Esophagus muscularis mucosa (tissue), 4 donors: ENCODE results near the gene CALML3. TPM values are rescaled to one million over a fixed set of nuclear protein-coding genes. Genes with fewer than 3 reads are reported as not detected.

ENCODE experiments used
- DNase-seq: peaks from one replicate; pipeline ENCODE4 v3.0.0-alpha.2; 2017; ENCODE audit errors: extremely low spot score
- H3K27ac ChIP-seq, 4 donors: fragments of 200-600 bp; sonication (generic); replicated peaks in 1 of 4; 1 replicate in 3 of 4; 2 replicates in 1 of 4; pipeline ENCODE4 v1.5.1; 2016 to 2019; ENCODE audit warnings: mild to moderate bottlenecking in 1 of 4
- H3K27me3 ChIP-seq, 4 donors: fragments of 200-600 bp; sonication (generic); one replicate each; pipeline versions ENCODE4 v1.5.1 to v1.6.0; 2016 to 2019
- H3K36me3 ChIP-seq, 4 donors: fragments of 200-600 bp; sonication (generic); one replicate each; pipeline ENCODE4 v1.5.1; 2016 to 2019
- H3K4me1 ChIP-seq, 4 donors: fragments of 200-600 bp; sonication (generic); one replicate each; pipeline ENCODE4 v1.5.1; 2016 to 2019
- H3K4me3 ChIP-seq, 4 donors: fragments of 200-600 bp; sonication (generic); 1 replicate in 2 of 4; 2 replicates in 2 of 4; pipeline ENCODE4 v1.5.1; 2016 to 2019; ENCODE audit warnings: mild to moderate bottlenecking in 4 of 4, moderate library complexity in 1 of 4
- H3K9me3 ChIP-seq, 4 donors: fragments of 200-600 bp; sonication (generic); 1 replicate in 3 of 4; 2 replicates in 1 of 4; pipeline ENCODE4 v1.5.1; 2016 to 2019
- CTCF ChIP-seq, 3 experiments: fragments of 200-600 bp in 2 of 3; fragments of 450-650 bp in 1 of 3; sonication (generic) in 2 of 3; IDR thresholded peaks; one replicate each; pipeline ENCODE4 v1.5.1; 2017 to 2019; ENCODE audit warnings: antibody characterized with exemption in 3 of 3, mild to moderate bottlenecking in 2 of 3, moderate library complexity in 1 of 3
- EP300 ChIP-seq: sonication (generic); formaldehyde crosslinking; IDR thresholded peaks from one replicate; pipeline ENCODE4 v1.6.1; 2017; ENCODE audit warnings: antibody characterized with exemption
- POLR2A ChIP-seq: fragments of 450-650 bp; IDR thresholded peaks from one replicate; pipeline ENCODE4 v1.6.1; 2017; ENCODE audit warnings: antibody characterized with exemption, moderate library complexity, mild to moderate bottlenecking, low read depth
- POLR2AphosphoS5 ChIP-seq, 2 donors: sonication (generic); formaldehyde crosslinking; IDR thresholded peaks; one replicate each; pipeline ENCODE4 v1.6.1; 2017; ENCODE audit warnings: antibody characterized with exemption in 2 of 2
- WGBS: methylation state at CpG from one replicate; pipeline ENCODE4 v1.1.5; 2018; 5-methylcytosine and 5-hydroxymethylcytosine counted together
- intact Hi-C: fragments of 100-400 bp; cut with DNase I; formaldehyde crosslinking; loops from one replicate; pipeline ENCODE4 v1.15.1; 2023
- total RNA-seq, 4 donors: library from RNA; depleted of rRNA; stranded (reverse); fragments of >200 nt; gene quantifications; one replicate each; pipeline versions ENCODE4 v1.1.0 to v1.2.1, GENCODE V29; 2016

CALML3 gene
- total RNA-seq, 4 donors from 2014 or later: not detected

- H3K9me3 ChIP-seq: no peaks in the 10 kb centered on the region
- intact Hi-C loops: no loop called here
- 93% methylated on average over 9 of the region's 9 CpGs for WGBS
- no peak overlapping the region for H3K27ac ChIP-seq
- no peaks in the 10 kb centered on the region for H3K36me3 ChIP-seq
- no peak for DNase-seq
- no peaks in the 10 kb centered on the region for H3K27me3 ChIP-seq
- TF ChIP-seq POLR2A: no peak
- H3K4me1 ChIP-seq: no peaks in the 10 kb centered on the region
- H3K4me3 ChIP-seq: no peak overlapping the region
Measured at GRCh38 chr10:5482016-5482415, 42.7 kb upstream of the CALML3 start.

DNA sequence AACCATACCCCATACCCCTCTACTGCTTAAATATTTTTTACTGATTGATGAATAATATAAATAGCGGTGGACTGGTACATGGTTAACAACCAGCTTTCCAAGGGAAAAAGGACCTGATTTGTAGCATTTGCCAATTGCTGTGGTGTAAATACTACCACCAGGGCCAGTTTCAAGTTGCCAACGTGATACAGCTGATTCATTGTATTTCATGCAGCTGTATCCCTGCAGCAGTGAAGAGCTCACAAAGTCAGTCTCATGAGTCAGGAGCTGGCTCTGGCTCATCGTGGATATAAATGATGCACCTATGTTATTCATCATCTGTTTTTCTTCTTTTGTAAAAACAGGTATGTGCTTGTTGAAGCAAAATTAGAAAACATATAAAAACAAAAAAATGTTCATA, 40.6 kb upstream of the CALML3 start:
- 53% methylated on average over 3 of the region's 3 CpGs for WGBS
- TF ChIP-seq CTCF (IDR thresholded peaks at IDR 0.05) (no peak), POLR2AphosphoS5 (IDR thresholded peaks at IDR 0.05) (no peak), POLR2A (no peak), EP300 (no peak)
- intact Hi-C loops: no loop called here
- no peak overlapping the region for H3K27ac ChIP-seq
- no peak for DNase-seq
- H3K4me1 ChIP-seq: no peaks in the 10 kb centered on the region
- H3K36me3 ChIP-seq: no peaks in the 10 kb centered on the region
- H3K9me3 ChIP-seq: no peaks in the 10 kb centered on the region
- no peaks in the 10 kb centered on the region for H3K27me3 ChIP-seq
- no peak overlapping the region for H3K4me3 ChIP-seq

DNA sequence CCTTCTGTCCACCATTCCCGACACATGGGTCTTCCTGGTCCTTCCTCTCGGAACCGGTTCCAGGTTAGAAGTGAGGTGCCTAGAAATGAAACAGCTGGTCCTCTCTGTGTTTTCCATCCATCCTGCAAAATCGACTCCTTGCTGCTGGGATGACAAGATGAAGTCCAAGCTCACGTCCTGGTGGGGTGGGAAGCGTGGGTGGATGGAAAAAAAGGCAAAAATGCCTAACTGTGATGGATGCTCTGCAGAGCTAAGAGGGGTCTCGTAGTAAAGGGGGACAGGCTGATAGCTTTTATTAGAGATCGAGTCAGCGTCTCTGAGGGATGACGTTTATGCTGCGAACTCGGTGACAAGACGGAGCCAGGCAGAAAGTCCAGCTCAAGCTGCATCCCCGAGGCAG, 39.5 kb upstream of the CALML3 start:
- H3K27me3 ChIP-seq: no peaks in the 10 kb centered on the region
- WGBS: 86% methylated on average over 14 of the region's 14 CpGs

DNA sequence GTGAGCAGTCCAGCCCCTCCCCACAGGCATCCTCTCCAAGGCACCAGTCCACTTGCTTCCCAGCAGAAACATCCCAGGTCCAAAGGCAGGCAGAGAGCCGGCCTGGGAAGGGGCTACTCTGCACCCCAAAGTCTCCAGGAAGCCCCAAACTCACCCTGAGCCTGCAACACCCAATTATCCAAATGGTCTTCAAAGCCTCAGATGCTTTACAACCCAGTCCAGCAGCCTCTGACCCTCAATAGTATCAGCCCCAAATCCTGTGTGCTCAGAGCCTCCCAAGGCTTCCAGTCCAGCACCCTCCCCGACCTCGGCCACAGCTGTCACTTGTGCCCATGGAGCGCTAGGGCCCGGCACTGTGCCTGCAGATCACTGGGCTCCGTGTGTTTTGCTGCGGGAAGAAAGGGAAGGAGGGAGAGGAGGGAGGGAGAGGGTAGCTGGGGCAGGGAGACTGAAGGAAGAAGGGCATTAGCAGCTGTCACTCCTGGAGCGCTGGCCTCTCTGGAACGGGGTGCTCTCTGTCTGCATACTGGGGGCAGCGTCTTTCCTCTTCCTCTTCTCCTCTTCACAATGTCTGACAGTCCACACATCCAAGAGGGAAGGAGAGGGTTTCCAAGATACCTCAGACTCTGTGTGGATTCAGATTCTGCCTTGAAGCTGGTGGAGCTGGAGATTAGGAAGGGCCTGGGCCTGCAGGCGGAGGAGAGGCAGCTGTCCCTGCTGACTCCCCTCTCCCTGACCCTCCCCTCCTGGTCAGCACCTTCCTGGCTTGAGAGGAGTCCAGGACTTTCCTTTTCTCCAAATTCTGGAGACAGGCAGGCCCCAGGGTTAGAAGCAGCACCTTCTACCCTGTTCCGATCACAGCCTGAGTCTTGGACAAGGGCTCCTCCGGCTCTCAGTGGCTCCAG, 38.6 kb upstream of the CALML3 start:
- H3K4me1 ChIP-seq: no peaks in the 10 kb centered on the region
- H3K27me3 ChIP-seq: no peaks in the 10 kb centered on the region
- H3K27ac ChIP-seq: no peak overlapping the region
- no peaks in the 10 kb centered on the region for H3K9me3 ChIP-seq
- 84% methylated on average over 12 of the region's 13 CpGs for WGBS
- no peak overlapping the region for H3K4me3 ChIP-seq
- DNase-seq: no peak
- no peaks in the 10 kb centered on the region for H3K36me3 ChIP-seq
- TF ChIP-seq POLR2A: no peak
- TF ChIP-seq POLR2AphosphoS5 (IDR thresholded peaks at IDR 0.05): no peak
- intact Hi-C loops: no loop called here

More for the DNA sequence above, 39.5 kb upstream of the CALML3 start:
- DNase-seq: no peak
- Histone ChIP-seq H3K4me1 (no peaks in the 10 kb centered on the region), H3K27ac (no peak overlapping the region), H3K36me3 (no peaks in the 10 kb centered on the region), H3K4me3 (no peak overlapping the region), H3K9me3 (no peaks in the 10 kb centered on the region)
- intact Hi-C loops: no loop called here
- TF ChIP-seq EP300 (no peak), CTCF (IDR thresholded peaks at IDR 0.05) (no peak), POLR2AphosphoS5 (IDR thresholded peaks at IDR 0.05) (no peak), POLR2A (no peak)

DNA sequence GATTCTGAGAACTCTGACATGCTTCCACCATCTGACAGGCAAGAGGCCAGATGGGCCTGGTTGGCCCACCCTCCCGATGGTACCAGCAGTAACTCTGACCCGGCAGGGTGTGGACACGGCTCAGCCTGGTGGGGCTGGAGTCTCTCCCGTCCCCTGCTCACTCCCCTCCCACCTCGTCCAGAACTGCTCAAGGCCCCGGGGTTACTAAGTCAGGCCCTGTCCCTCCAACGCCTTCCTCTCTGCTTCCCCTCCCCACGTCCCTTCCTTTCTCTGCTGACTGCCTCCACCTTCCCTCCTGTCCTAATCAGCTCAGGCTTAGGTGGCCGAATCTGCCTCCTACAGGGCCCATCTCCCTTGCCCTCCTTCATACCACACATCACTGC, 37.9 kb upstream of the CALML3 start:
- H3K36me3 ChIP-seq: no peaks in the 10 kb centered on the region
- no peak overlapping the region for H3K4me3 ChIP-seq
- H3K9me3 ChIP-seq: no peaks in the 10 kb centered on the region
- H3K4me1 ChIP-seq: no peaks in the 10 kb centered on the region
- DNase-seq: no peak
- intact Hi-C loops: no loop called here
- WGBS: 86% methylated on average over 9 of the region's 9 CpGs
- no peaks in the 10 kb centered on the region for H3K27me3 ChIP-seq
- no peak for TF ChIP-seq POLR2AphosphoS5 (IDR thresholded peaks at IDR 0.05)
- TF ChIP-seq POLR2A: no peak
- no peak for TF ChIP-seq CTCF (IDR thresholded peaks at IDR 0.05)
- no peak for TF ChIP-seq EP300
- H3K27ac ChIP-seq: no peak overlapping the region
